SU-DHL-6 (cell line): Measurements from ENCODE around the gene KSR1.

ENCODE experiments used
- H2AFZ ChIP-seq: fragments of 200-600 bp; sonication (generic); 2 replicates; pipeline ENCODE4 v1.6.1; 2014; ENCODE audit warnings: low read depth, mild to moderate bottlenecking, moderate library complexity, mixed read lengths, antibody characterized with exemption, low read length; ENCODE audit not compliant: severe bottlenecking
- H3F3A ChIP-seq: fragments of 200-600 bp; shearing (Covaris generic); 2 replicates; pipeline ENCODE4 v1.6.0; 2016; ENCODE audit warnings: antibody characterized with exemption, mild to moderate bottlenecking; ENCODE audit not compliant: insufficient read depth
- H3K27ac ChIP-seq: fragments of 200-600 bp; sonication (generic); 2 replicates; pipeline ENCODE4 v1.5.1; 2016; ENCODE audit warnings: low read depth, mild to moderate bottlenecking, low read length, moderate library complexity, mixed read lengths
- H3K27me3 ChIP-seq: fragments of 200-600 bp; sonication (generic), shearing (Covaris generic); 2 replicates; pipeline ENCODE4 v1.6.0; 2014; ENCODE audit warnings: mild to moderate bottlenecking, low read length
- H3K36me3 ChIP-seq: fragments of 200-600 bp; sonication (generic); 2 replicates; pipeline ENCODE4 v1.6.1; 2014; ENCODE audit warnings: mild to moderate bottlenecking, low read length, mixed read lengths
- H3K4me2 ChIP-seq: fragments of 300-600, 200-600 bp; shearing (Covaris generic), sonication (generic); 2 replicates; pipeline ENCODE4 v1.6.0; 2014; ENCODE audit warnings: low read length, low read depth, mild to moderate bottlenecking; ENCODE audit not compliant: poor library complexity, severe bottlenecking
- H3K4me3 ChIP-seq: fragments of 200-600 bp; sonication (generic); 2 replicates; pipeline ENCODE4 v1.5.1; 2014; ENCODE audit warnings: antibody characterized with exemption, low read length, mild to moderate bottlenecking, mixed read lengths; ENCODE audit not compliant: insufficient read depth, poor library complexity, severe bottlenecking
- H3K79me2 ChIP-seq: fragments of 200-600 bp; sonication (generic); 2 replicates; pipeline ENCODE4 v1.6.1; 2014; ENCODE audit warnings: mild to moderate bottlenecking, low read length, moderate library complexity; ENCODE audit not compliant: insufficient read depth
- H3K9ac ChIP-seq: fragments of 200-600 bp; sonication (generic); 2 replicates; pipeline ENCODE4 v1.7.0; 2014; ENCODE audit warnings: mild to moderate bottlenecking, low read length
- H3K9me2 ChIP-seq: fragments of 200-600 bp; sonication (generic); replicated peaks from 2 replicates; pipeline ENCODE4 v1.6.1; 2014; ENCODE audit warnings: low read length; ENCODE audit not compliant: insufficient read depth
- H3K9me3 ChIP-seq: fragments of 200-600 bp; sonication (generic); 2 replicates; pipeline ENCODE4 v1.6.1; 2014; ENCODE audit warnings: low read length, mixed read lengths; ENCODE audit not compliant: insufficient read depth
- H4K20me1 ChIP-seq: fragments of 200-600 bp; sonication (generic); 2 replicates; pipeline ENCODE4 v1.6.1; 2014; ENCODE audit warnings: low read depth, mild to moderate bottlenecking, antibody characterized with exemption, low read length, moderate library complexity, mixed read lengths
- EZH2phosphoT487 ChIP-seq: fragments of 200-600 bp; sonication (generic), shearing (Covaris generic); conservative IDR thresholded peaks from 2 replicates; pipeline ENCODE4 v1.6.1; 2018; ENCODE audit warnings: mild to moderate bottlenecking, antibody characterized with exemption, low read length, moderate library complexity, mixed read lengths
- TF ChIP-seq, protein P1 (sequence below): fragments of 200-600 bp; sonication (generic); IDR thresholded peaks from one replicate; pipeline ENCODE4 v1.5.1; 2017; ENCODE audit warnings: antibody characterized with exemption, mild to moderate bottlenecking, low read length, moderate library complexity; ENCODE audit not compliant: insufficient read depth, poor library complexity, severe bottlenecking

Gene KSR1

GRCh38 chr17:27479838-27480237 lies 23.6 kb downstream of the KSR1 start:
- Histone ChIP-seq H3K4me3 (no peak overlapping the region), H3K4me2 (no peak overlapping the region), H3K9me2 (no peaks in the 10 kb centered on the region), H3K9me3 (no peaks in the 10 kb centered on the region), H3K9ac (no peak overlapping the region), H3K27ac (no peak overlapping the region), H3F3A (no peaks in the 10 kb centered on the region), H3K79me2 (no peaks in the 10 kb centered on the region), H3K27me3 (no peaks in the 10 kb centered on the region), H3K36me3 (no peaks in the 10 kb centered on the region), H4K20me1 (no peaks in the 10 kb centered on the region), H2AFZ (no peak overlapping the region)
- TF ChIP-seq, protein P1, sequence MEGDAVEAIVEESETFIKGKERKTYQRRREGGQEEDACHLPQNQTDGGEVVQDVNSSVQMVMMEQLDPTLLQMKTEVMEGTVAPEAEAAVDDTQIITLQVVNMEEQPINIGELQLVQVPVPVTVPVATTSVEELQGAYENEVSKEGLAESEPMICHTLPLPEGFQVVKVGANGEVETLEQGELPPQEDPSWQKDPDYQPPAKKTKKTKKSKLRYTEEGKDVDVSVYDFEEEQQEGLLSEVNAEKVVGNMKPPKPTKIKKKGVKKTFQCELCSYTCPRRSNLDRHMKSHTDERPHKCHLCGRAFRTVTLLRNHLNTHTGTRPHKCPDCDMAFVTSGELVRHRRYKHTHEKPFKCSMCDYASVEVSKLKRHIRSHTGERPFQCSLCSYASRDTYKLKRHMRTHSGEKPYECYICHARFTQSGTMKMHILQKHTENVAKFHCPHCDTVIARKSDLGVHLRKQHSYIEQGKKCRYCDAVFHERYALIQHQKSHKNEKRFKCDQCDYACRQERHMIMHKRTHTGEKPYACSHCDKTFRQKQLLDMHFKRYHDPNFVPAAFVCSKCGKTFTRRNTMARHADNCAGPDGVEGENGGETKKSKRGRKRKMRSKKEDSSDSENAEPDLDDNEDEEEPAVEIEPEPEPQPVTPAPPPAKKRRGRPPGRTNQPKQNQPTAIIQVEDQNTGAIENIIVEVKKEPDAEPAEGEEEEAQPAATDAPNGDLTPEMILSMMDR = no peak
- TF ChIP-seq EZH2phosphoT487 = no peak

- Histone ChIP-seq H2AFZ (no peak overlapping the region), H3F3A (no peaks in the 10 kb centered on the region), H3K9ac (no peak overlapping the region), H3K36me3 (no peaks in the 10 kb centered on the region), H3K79me2 (no peaks in the 10 kb centered on the region), H3K4me3 (no peak overlapping the region), H3K9me3 (no peaks in the 10 kb centered on the region), H3K27ac (no peak overlapping the region), H4K20me1 (no peaks in the 10 kb centered on the region), H3K4me2 (no peak overlapping the region), H3K9me2 (no peaks in the 10 kb centered on the region), H3K27me3 (no peaks in the 10 kb centered on the region)
- TF ChIP-seq, protein P1 = no peak
- no peak for TF ChIP-seq EZH2phosphoT487
Observed at GRCh38 chr17:27480699-27481098, 24.5 kb downstream of the KSR1 start.

GRCh38 chr17:27481327-27481726 lies 25.1 kb downstream of the KSR1 start:
- Histone ChIP-seq H3K9me2 (no peaks in the 10 kb centered on the region), H3K9ac (no peak overlapping the region), H4K20me1 (no peaks in the 10 kb centered on the region), H3K4me3 (no peak overlapping the region), H3K36me3 (no peaks in the 10 kb centered on the region), H3K27me3 (no peaks in the 10 kb centered on the region), H2AFZ (no peak overlapping the region), H3F3A (no peaks in the 10 kb centered on the region), H3K4me2 (no peak overlapping the region), H3K79me2 (no peaks in the 10 kb centered on the region), H3K27ac (no peak overlapping the region), H3K9me3 (no peaks in the 10 kb centered on the region)
- TF ChIP-seq EZH2phosphoT487 = no peak
- TF ChIP-seq, protein P1 = no peak

- no peak overlapping the region for H3K4me2 ChIP-seq
- H4K20me1 ChIP-seq = no peaks in the 10 kb centered on the region
Observed at GRCh38 chr17:27485125-27485524, 28.9 kb downstream of the KSR1 start.

More at GRCh38 chr17:27485125-27485524, 28.9 kb downstream of the KSR1 start:
- Histone ChIP-seq H3F3A (no peaks in the 10 kb centered on the region), H3K4me3 (no peak overlapping the region), H3K9me2 (no peaks in the 10 kb centered on the region), H3K27ac (no peak overlapping the region), H3K36me3 (no peaks in the 10 kb centered on the region), H3K9ac (no peak overlapping the region), H2AFZ (no peak overlapping the region), H3K9me3 (no peaks in the 10 kb centered on the region), H3K79me2 (no peaks in the 10 kb centered on the region), H3K27me3 (no peaks in the 10 kb centered on the region)
- TF ChIP-seq EZH2phosphoT487 = no peak
